T-helper 9 cell (primary cell): Measurements from ENCODE around the gene VWF.
A peak's percentile ranks its signal among the peaks of the same experiment; 100 is the strongest.

Experiments
- DNase-seq: peaks from one replicate; pipeline ENCODE4 v3.0.0-alpha.2; 2020

The VWF gene

GRCh38 chr12:6074979-6075585 is 49.4 kb downstream of the VWF start:
- no peak for DNase-seq

- DNase-seq = no peak
These were observed 50.0 kb downstream of the VWF start for GRCh38 chr12:6074427-6074826.

GRCh38 chr12:6073426-6073825 is 51.0 kb downstream of the VWF start:
- DNase-seq = no peak

- DNase-seq = no peak
These were observed 52.1 kb downstream of the VWF start for GRCh38 chr12:6072302-6072752.

- no peak for DNase-seq
These were observed 52.9 kb downstream of the VWF start for GRCh38 chr12:6071589-6071988.

GRCh38 chr12:6070472-6071257 is 53.8 kb downstream of the VWF start:
- DNase-seq = no peak

- no peak for DNase-seq
These were observed 54.9 kb downstream of the VWF start for GRCh38 chr12:6069437-6070093.

- DNase-seq = no peak
These were observed 56.2 kb downstream of the VWF start for GRCh38 chr12:6068227-6068626.

- DNase-seq = no peak
These were observed 57.1 kb downstream of the VWF start for GRCh38 chr12:6067152-6067916.

GRCh38 chr12:6066651-6067050 is 57.8 kb downstream of the VWF start:
- no peak for DNase-seq

GRCh38 chr12:6065863-6066199 is 58.6 kb downstream of the VWF start:
- no peak for DNase-seq

- DNase-seq = no peak
These were observed 59.2 kb downstream of the VWF start for GRCh38 chr12:6065131-6065862.

GRCh38 chr12:6062757-6063735 is 61.4 kb downstream of the VWF start:
- peak; percentile 22 for DNase-seq

- no peak for DNase-seq
These were observed 62.1 kb downstream of the VWF start for GRCh38 chr12:6062395-6062756.

- DNase-seq = no peak
These were observed 62.8 kb downstream of the VWF start for GRCh38 chr12:6061660-6062059.

GRCh38 chr12:6059860-6060565 is 64.5 kb downstream of the VWF start:
- no peak for DNase-seq

GRCh38 chr12:6059221-6059620 is 65.2 kb downstream of the VWF start:
- no peak for DNase-seq

GRCh38 chr12:6058481-6059161 is 65.8 kb downstream of the VWF start:
- no peak for DNase-seq

GRCh38 chr12:6057700-6058099 is 66.8 kb downstream of the VWF start:
- DNase-seq = no peak
